ENCODE data around the gene MAPK6.
"Not testable (repeated sequence)": the region's sequence is repeated elsewhere in the genome, so short reads cannot be mapped to it uniquely, and the experiment has no call there.

MAPK6 gene

DNA sequence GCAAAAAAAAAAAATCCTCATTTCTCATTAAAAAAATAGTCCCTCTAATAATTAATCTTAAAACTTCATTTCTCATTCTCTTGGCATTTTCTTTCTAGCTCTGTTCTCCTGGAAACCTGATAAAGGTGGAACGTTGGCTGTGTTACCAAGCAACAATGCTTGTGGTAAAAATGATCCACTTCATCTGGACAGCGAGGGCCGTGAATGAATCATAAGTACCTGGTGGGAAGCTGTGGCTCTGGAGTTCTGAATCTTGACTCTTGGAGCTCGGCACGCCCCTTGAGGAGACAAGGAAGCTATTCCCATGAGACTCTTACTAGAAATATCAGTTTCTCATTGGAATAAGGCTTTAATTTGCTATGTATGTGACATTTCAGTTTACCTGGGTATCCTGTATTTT, 61.0 kb downstream of the MAPK6 start:
- no peak for DNase-seq (ENCODE audit: low read depth)

GRCh38 chr15:52080706-52081392, 61.8 kb downstream of the MAPK6 start:
- no peak for DNase-seq (ENCODE audit: low read depth)

- DNase-seq (ENCODE audit: low read depth) = no peak
Measured at GRCh38 chr15:52082197-52083036, 63.4 kb downstream of the MAPK6 start.

DNA sequence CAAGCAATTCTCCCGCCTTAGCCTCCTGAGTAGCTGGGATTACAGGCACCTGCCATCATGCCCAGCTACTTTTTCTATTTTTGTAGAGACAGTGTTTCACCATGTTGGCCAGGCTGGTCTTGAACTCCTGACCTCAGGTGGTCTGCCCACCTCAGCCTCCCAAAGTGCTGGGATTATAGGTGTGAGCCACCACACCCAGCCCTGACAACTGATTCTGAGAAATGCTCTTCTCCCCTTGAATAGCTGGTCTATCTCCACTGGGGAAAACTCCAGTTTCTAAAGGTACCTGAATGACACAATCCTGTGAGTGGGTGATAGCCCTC, 64.0 kb downstream of the MAPK6 start:
- not testable (repeated sequence) for DNase-seq (ENCODE audit: low read depth)

GRCh38 chr15:52083603-52084002, 64.6 kb downstream of the MAPK6 start:
- no peak for DNase-seq (ENCODE audit: low read depth)

DNA sequence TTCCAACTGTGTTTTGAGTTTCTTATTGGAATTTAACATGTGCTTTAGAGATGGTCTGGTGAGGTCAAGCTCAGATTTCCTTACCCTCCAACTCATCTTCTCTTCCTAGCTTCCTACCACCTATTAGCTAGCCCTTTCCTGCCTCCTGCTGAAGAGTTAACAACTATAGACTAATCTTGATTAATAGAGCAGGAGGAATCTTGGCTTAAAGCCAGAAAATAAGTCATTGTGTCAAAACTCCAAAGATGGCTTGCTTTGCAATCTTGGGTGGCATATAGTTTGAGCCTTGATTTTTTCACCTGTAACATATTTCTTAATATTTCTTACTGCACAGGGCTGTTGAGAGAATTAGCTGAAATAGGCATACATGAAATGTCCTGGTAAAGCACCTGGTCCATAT, 66.3 kb downstream of the MAPK6 start:
- DNase-seq (ENCODE audit: low read depth) = no peak

GRCh38 chr15:52086011-52086786, 67.2 kb downstream of the MAPK6 start:
- DNase-seq (ENCODE audit: low read depth) = no peak

- DNase-seq (ENCODE audit: low read depth) = no peak
Measured at GRCh38 chr15:52090193-52090592, 71.2 kb downstream of the MAPK6 start.

DNA sequence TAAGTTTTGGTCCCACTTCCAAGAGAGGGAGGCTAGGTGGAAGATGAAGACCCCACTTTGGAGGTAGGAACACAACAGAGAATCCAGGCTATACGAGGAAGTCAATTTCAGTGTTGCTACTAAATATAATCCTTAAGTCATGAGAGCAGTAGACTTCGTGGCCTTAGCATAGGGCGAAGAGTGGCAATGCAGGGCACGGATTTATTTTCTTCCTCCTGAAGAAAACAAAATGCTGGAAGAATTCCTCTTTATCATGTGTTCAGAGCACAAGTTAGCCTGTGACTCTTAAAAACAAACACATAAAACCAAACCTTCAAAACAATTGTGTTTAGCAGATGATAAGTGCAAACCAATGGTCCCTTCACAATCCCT, 74.1 kb downstream of the MAPK6 start:
- DNase-seq (ENCODE audit: low read depth) = no peak

DNA sequence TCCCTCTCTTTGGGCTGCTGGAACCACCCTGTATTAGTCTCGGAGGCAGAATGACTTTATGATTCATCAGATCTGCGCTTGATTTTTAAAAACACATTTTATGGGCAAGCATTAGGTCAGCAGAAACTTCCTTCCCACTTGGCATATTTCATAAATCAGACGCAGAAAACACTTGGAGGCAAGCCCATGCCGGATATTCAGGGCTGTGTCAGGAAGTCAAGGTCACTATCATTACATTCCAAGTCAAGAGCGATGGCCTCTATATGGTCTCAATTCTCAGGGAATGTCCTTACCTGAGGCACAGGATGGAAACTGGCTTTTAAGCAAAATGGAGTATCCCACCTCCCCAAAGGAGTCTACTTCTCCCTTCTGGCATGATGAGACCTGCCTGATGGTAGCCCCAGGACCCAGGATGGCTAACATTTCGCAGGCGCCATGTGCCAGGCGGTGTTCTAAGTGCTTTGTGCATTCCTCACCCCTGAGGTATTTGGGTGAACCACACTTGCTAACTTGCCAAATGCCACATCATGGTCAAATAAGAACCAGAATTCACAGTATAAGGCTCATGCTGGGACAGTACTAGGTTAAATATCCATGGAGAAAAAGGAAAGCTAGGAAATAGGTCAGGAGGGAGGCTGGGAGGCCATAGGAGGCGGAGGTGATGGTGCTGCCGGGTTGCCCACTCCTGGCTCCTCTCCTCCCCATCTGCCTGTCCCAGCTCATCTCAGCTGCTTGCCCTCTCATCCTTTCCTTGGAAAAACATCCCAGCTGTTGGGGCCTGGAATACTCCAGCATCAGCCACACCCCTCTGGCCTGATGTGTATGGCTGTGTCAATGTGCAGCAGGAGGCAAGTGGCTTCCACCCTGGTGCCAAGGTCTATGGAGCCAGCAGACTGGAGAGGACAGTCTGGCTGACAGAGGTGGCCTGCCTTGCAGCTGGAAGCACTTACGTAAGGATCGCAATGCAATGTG, 74.8 kb downstream of the MAPK6 start:
- DNase-seq (ENCODE audit: low read depth) = peak; percentile 99

DNA sequence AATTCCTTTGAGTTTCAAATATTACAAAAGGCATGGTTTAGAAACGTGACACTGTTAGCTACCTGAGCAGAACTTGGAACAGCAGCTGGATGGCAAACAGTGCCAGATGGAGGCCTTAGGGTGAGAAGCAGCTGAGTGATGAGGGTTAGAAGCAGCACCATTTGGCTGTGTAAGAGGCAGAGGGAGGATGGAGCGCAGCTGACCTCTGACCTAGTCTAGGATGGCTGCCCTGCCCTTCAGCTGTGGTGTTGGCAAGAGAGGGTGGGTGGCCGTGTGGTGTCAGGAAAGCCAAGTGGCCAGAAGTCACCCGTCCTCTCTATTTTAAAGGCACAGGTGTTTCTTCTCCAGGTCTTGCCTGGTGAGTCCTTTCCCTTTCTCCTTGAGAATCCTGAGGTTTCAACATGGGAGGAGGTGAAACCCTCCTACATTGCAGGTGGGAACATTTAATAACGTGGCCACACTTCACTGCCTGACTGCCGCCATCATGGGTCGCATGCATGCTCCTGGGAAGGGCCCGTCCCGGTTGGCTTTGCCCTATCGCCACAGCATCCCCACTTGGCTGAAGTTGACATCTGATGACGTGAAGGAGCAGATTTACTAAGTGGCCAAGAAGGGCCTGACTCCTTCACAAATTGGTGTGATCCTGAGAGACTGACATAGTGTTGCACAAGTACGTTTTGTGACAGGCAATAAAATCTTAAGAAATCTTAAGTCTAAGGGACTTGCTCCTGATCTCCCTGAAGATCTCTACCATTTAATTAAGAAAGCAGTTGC, 76.0 kb downstream of the MAPK6 start:
- DNase-seq (ENCODE audit: low read depth) = no peak

DNA sequence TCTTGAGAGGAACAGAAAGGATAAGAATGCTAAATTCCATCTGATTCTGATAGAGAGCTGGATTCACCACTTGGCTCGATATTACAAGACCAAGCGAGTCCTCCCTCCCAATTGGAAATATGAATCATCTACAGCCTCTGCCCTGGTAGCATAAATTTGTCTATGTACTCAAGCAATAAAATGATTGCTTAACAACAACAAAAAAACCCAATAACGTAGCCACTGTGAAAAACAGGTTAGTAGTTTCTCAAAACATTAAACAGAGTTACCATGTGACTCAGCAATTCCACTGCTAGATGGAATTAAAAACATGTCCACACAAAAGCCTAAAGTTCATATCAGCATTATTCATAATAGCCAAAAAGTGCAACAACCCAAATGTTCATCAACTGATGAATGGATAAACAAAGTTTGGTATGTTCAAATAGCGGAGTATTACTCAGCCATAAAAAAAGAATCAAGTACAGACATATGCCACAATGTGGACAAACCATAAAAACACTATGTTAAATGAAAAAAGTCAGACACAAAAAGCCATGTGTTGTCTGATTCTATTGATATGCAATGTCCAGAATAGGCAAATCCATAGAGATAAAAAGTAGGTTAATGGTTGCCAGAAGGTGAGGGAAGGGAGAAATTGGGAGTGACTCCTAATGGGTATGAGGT, 76.7 kb downstream of the MAPK6 start:
- peak; percentile 95 for DNase-seq (ENCODE audit: low read depth)

DNA sequence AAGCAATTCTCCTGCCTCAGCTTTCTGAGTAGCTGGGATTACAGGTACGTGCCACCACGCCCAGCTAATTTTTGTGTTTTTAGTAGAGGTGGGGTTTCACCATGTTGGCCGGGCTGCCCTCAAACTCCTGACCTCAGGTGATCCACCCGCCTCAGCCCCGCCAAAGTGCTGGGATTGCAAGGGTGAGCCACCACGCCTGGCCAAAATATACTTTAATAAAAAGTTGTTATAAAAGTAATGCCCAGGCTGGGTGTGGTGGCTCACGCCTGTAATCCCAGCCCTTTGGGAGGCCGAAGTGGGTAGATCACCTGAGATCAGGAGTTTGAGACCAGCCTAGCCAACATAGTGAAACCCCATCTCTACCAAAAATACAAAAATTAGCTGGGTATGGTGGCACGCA, 77.5 kb downstream of the MAPK6 start:
- not testable (repeated sequence) for DNase-seq (ENCODE audit: low read depth)

- no peak for DNase-seq (ENCODE audit: low read depth)
Measured at GRCh38 chr15:52097180-52097579, 78.2 kb downstream of the MAPK6 start.

GRCh38 chr15:52098323-52098722, 79.3 kb downstream of the MAPK6 start:
- no peak for DNase-seq (ENCODE audit: low read depth)

GRCh38 chr15:52099651-52100272, 80.7 kb downstream of the MAPK6 start:
- DNase-seq (ENCODE audit: low read depth) = no peak

DNA sequence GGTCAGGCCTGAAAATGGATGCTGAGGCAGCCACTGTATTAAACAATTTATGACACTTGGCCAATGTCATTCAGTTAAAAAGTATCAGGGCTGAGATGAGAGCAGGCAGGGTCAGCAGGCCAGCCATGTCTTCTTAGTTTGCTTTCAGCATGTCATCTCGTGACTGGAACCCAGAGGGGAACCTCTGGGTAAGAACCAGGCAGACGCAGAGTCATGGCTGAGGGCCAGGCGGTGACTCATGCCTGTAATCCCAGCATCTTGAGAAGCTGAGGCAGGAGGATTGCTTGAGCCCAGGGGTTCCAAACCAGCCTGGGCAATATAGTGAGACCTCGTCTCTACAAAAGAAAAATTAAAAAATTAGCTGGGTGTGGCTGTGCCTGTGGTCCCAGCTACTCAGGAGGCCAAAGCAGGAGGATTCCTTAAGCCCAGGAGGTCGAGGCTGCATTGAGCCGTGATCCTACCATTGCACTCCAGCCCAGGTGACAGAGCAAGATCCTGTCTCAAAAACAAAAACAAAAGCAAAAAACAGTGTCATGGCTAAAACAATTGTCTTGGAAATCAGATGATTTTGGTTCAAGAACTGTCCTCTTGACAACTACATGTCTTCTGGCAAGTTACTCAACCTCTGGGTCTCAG, 81.9 kb downstream of the MAPK6 start:
- no peak for DNase-seq (ENCODE audit: low read depth)

- no peak for DNase-seq (ENCODE audit: low read depth)
Measured at GRCh38 chr15:52101542-52102323, 82.7 kb downstream of the MAPK6 start.

DNA sequence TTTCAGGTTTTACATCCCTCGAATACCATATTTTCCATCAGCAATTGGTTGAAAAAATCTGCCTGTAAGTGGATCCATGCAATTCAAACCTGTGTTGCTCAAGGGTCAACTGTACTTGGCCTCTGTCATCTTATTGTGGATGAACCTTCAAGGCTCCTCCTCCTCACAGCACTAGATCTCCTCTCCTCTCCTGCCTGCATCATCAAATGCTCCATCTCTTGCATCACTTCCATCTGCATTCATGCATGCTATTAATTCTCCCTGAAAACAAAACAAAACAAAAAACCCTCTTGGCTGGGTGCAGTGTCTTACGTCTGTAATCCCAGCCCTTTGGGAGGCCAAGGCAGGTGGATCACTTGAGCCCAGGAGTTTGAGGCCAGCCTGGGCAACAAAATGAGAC, 83.4 kb downstream of the MAPK6 start:
- no peak for DNase-seq (ENCODE audit: low read depth)

Measured in HS-5 (cell line).